Erythroblast (primary cell): Measurements from ENCODE around the gene CHST2.

Experiments
- GATA1 ChIP-seq: IDR thresholded peaks from 2 replicates; pipeline ENCODE4 v1.6.1; 2011; ENCODE audit warnings: low read depth, mild to moderate bottlenecking, control low read depth, low read length, moderate library complexity
- POLR2A ChIP-seq: IDR thresholded peaks from 2 replicates; pipeline ENCODE4 v1.6.1; 2011; ENCODE audit warnings: mild to moderate bottlenecking, low read length

DNA sequence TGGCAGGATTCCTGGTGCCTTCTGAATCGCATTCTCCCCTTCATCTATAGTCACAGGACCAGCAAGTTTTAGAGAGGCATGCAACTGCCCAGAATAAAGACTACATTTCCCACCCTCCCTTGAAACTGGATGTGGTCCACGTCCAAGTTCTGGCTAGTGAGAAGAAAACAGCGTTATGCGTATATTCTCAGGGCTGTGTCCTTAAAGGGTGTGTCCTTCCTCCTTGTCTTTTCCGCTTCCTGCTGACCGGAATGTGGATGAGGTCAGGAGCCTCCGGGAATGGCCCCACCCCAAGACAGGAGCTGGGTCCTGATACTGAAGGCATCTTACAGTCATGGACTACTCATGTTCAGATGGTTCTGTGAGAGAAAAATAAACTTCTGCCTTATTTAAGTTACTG is 20.2 kb downstream of the CHST2 start:
- TF ChIP-seq POLR2A (no peak), GATA1 (no peak)
